ENCODE results near the gene PPP1R18. TPM values are rescaled to one million over a fixed set of nuclear protein-coding genes. Genes with fewer than 3 reads are reported as not detected.
A peak's percentile ranks its signal among the peaks of the same experiment; 100 is the strongest.
"Not testable (repeated sequence)": the region's sequence is repeated elsewhere in the genome, so short reads cannot be mapped to it uniquely, and the experiment has no call there.

Gene PPP1R18, protein sequence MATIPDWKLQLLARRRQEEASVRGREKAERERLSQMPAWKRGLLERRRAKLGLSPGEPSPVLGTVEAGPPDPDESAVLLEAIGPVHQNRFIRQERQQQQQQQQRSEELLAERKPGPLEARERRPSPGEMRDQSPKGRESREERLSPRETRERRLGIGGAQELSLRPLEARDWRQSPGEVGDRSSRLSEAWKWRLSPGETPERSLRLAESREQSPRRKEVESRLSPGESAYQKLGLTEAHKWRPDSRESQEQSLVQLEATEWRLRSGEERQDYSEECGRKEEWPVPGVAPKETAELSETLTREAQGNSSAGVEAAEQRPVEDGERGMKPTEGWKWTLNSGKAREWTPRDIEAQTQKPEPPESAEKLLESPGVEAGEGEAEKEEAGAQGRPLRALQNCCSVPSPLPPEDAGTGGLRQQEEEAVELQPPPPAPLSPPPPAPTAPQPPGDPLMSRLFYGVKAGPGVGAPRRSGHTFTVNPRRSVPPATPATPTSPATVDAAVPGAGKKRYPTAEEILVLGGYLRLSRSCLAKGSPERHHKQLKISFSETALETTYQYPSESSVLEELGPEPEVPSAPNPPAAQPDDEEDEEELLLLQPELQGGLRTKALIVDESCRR
- 41.7 and 64.8 TPM in 2 replicates for total RNA-seq

DNA sequence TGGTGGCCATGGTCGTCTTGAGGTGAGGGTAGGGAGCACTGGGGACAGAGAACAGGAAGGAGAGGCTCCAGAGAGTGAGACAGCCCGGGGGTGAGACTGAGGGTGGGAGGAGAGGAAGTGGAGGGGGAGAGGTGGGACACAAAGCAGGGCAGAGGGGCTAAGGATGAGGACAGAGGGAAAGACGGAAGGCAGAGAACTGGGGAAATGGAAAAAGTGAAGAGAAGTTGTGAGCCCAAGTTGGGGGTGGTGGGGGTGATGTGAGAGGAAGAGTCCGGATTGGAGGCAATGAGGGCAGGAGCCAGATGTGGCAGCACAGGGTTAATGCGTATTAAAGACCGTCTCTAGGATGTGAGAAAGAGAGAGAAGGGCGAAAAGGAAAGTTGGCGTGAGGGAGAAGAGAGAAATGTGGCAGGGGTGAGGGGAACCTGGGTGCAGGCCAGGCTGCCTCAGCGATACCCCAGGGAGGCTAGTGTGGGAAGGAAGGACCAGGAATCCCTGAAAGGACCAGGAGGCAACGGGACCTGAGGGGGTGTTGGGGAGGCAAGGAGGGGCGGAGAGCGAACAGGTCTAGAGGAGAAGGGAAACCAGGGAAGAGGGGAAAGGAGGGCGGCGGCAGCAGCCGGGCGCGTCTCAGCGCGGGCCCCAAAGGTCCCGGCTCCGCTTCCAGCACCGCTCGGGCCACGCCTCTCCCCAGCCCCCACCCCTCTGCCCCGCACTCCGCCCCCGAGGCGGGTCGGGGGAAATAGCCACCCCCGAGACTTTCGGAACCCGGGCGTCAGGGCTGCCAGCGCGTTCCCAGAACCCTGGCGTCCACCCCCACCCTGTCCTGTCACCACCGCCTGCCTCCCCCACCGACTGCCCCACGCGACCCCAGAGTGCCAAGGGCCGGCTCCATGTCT is at the start of gene PPP1R18:
TSS of gene PPP1R18 (minus strand) at position 637 of the 899 bp plus-strand sequence. CDS start at position 10, 627 bp downstream.
- peak; percentile 72 for DNase-seq

DNA sequence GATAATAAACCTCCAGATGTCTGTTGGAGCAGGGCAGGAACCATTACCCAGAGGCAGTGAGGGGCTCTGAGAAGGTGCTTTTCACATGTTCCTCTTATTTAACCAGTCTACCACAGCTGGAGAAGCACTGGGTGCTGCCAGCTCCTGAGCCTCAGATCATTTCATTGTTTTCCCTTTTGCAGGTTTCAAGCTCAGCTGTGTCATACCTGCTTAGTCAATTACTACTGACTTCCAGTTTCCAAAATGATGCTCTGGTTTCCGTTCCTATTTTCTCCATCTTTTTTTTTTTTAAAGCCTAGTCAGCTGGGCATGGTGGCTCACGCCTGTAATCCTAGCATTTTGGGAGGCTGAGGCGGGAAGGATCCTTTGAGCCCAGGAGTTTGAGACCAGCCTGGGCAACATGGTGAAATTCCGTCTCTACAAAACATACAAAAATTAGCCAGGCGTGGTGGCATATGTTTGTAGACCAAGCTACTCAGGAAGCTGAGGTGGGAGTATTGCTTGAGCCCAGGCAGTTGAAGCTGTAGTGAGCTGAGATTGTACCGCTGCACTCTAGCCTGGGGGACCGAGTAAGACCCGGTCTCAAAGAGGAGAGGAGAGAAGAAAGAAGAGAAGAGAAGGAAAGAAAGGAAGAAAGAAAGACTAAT is 49.3 kb upstream of the PPP1R18 start:
- no peak for DNase-seq

DNA sequence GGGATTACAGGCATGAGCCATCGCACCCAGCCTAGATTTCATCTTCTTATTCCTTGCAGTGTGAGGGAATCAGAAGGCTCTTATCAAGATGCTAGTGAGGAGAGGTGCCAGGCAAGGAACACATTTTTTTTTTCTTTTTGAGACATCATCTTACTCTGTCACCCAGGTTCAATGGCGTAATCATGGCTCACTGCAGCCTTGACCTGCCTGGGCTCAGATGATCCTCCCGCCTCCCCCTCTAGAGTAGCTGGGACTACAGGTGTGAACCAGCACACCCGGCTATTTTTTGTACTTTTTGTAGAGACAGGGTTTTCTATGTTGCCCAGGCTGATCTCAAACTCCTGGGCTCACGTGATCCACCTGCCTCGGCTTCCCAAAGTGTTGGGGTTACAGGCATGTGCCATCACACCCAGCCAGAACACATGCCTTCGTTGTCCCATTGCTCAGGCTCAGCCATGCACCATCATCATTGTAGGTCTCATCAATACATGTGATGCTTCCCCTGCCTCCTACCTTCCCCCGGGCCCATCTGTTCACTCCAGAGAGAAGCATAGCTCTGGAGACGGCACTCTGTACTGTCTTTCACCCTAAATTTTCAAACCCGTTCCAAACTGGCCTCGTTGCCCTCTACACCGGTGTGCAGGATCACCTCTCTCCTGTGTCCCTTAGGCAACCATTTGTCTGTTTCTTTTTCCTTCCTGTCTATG is 45.9 kb upstream of the PPP1R18 start:
- DNase-seq, result no peak

DNA sequence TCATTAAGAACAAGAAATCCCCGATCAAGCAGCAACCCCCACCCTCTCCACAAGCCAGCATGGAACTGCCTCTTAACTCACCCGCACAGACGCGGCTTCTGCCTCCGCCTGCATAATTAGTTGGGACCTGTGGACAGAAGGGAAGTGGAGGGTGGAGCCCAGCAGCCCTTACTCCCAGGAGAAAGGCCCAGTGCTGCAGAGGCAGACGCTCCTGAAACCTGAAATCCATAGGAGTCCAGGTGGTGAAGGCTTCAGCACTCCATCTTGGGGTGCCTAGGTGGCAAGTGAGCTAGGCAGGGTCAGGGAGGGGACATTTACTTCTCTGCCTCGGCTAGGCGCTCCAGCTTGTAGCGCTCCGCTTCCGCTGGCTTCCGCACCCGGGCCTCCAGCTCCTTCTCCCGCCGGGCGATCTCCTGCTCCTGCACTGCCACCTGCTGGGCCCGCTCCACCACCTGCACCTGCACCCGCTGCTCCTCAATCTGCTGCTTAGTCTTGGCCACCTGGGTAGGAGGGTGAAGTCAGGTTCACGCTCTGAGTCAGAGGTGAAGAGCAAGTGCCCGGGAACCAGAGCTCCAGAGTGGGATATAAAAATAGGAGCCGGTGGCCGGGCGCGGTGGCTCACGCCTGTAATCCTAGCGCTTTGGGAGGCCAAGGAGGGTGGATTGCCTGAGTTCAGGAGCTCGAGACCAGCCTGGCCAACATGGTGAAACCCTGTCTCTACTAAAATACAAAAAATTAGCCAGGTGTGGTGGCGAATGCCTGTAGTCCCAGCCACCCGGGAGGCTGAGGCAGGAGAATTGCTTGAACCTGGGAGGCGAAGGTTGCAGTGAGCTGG is 44.4 kb upstream of the PPP1R18 start:
- peak; percentile 91 for DNase-seq

DNA sequence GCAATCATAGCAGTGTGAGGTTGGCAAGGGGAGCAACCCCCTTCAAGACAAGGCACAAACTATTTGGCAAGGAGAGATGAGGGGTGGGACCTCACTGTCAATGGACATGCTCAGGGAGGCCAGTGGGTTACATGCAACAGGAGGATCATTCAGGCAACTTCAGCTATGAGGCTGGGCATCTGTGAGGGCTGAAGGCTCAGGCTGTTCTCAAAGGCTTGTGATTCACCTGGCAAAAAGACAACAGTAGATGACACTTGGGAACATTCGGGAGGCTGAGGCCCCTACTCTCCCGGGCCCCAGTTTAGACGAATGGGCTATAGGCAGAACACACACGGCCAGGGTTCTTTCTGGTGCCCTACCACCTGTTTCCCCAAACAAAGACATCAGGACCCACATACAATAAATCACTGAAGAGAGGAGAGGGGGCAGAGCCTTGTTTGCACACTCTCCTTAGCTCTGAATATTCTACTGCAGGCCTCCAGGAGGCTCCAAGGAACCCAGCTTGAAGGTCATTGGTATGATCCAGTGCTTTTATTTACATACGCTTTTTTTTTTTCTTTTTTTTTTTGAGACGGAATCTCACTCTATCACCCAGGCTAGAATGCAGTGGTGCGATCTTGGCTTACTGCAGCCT is 41.6 kb upstream of the PPP1R18 start:
- DNase-seq, result no peak

DNA sequence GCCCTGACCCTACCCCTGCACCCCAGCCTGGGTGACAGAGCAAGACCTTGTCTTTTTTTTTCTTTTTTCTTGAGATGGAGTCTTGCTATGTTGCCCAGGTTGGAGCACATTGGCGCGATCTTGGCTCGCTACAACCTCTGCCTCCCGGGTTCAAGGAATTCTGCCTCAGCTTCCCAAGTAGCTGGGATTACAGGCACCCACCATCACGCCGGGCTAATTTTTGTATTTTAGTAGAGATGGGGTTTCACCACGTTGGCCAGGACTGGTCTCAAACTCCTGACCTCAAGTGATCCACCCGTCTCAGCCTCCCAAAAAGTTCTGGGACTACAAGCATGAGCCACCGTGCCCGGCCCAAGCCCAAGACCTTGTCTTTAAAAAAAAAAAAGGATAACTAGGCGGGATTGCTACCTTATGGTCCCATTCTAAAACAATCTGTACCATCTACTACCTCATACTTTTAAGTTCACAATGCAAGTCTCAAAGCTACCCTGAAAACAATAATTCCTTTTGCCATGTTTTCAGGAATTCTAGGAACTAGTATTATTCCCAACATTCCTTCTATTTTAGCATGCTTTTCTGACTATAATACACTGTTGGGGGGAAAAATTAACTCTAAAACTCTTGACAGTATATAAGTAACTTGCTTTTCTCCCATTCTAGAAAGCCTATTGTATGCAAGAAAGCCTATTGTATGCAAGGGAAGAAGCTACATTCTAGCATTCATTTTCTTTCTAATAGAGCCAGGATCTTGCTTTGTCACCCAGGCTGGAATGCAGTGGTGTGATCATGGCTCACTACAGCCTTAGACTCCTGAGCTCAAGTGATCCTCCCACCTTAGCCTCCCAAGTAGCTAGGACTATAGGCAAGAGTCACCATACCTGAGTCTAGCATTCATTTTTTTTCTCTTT is 40.3 kb upstream of the PPP1R18 start:
- DNase-seq, result no peak

DNA sequence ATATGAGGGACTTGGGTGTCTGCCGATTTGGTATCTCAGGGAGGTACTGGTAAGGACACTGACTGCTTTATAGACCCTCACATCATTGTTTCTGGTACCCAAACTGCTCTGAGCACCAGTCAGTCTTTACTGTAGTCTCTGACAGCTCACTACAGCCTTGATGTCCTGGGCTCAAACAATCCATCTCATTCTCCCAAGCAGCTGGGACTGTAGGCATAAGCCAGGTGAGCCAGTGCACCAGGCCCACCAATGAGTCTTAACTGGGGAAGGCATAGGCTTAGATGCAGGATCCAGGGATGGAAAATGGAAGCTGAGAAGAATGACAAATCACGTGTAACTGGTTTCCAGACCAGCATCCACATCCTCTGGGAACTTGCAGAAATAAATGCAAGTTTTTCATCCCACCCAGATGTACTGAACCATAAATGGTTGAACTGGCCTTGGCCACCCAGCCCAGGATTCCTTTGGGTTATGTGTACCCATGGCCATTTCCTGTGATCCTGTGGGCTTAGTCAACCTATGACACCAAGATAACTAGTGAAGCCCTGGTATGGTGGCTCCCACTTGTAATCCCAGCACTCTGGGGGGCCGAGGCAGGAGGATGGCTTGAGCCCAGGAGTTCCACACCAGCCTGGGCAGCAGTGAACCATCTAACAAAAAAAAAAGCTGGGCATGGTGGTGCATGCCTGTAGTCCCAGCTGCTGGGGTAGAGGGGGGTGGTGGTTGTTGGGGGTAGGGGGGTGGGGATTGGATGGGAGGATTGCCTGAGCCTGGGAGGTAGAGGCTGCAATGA is 39.5 kb upstream of the PPP1R18 start:
- peak; percentile 23 for DNase-seq

DNA sequence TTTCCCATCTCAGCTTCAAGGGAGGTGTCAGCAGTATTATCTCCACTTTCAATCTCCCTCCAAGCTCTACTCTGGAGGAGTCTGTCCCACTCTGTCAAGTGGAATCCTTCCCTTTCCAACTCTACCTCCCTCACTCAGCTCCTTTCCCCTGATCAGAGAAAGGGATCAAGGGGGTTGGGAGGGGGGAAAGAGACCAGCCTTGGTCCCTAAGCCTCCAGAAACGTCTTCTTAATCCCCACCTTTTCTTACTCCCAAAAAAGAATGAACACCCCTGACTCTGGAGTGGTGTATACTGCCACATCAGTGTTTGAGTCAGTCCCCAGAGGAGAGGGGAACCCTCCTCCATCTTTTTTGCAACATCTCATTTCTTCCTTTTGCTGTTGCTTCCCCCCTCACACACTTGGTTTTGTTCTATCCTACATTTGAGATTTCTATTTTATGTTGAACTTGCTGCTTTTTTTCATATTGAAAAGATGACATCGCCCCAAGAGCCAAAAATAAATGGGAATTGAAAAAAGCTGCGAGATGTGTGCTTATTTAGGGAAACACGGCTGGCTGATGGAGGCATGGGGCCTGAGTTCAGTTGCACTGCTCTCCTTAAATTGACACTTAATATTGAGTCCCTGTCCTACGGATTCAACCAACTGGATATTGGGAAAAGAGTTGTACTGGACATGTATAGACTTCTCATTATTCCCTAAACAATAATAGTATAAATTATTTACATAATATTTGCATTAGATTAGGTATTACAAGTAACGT is 38.6 kb upstream of the PPP1R18 start:
- DNase-seq, result no peak

DNA sequence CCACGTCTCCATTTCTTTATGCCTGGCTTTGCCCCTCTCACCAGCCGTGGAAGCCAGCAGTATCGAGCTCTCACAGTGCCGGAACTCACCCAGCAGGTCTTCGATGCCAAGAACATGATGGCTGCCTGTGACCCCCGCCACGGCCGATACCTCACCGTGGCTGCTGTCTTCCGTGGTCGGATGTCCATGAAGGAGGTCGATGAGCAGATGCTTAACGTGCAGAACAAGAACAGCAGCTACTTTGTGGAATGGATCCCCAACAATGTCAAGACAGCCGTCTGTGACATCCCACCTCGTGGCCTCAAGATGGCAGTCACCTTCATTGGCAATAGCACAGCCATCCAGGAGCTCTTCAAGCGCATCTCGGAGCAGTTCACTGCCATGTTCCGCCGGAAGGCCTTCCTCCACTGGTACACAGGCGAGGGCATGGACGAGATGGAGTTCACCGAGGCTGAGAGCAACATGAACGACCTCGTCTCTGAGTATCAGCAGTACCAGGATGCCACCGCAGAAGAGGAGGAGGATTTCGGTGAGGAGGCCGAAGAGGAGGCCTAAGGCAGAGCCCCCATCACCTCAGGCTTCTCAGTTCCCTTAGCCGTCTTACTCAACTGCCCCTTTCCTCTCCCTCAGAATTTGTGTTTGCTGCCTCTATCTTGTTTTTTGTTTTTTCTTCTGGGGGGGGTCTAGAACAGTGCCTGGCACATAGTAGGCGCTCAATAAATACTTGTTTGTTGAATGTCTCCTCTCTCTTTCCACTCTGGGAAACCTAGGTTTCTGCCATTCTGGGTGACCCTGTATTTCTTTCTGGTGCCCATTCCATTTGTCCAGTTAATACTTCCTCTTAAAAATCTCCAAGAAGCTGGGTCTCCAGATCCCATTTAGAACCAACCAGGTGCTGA is 37.6 kb upstream of the PPP1R18 start:
- peak; percentile 33 for DNase-seq

DNA sequence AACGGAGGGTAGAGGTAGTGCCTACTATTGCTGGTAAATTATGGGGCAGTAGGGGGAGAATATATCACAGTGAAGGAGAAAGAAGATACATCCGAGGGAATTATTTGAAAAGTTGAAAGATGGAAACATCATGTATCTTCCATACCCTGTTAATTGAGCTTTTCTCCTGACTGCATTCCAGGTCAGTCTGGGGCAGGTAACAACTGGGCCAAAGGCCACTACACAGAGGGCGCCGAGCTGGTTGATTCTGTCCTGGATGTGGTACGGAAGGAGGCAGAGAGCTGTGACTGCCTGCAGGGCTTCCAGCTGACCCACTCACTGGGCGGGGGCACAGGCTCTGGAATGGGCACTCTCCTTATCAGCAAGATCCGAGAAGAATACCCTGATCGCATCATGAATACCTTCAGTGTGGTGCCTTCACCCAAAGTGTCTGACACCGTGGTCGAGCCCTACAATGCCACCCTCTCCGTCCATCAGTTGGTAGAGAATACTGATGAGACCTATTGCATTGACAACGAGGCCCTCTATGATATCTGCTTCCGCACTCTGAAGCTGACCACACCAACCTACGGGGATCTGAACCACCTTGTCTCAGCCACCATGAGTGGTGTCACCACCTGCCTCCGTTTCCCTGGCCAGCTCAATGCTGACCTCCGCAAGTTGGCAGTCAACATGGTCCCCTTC is 36.9 kb upstream of the PPP1R18 start:
- not testable (repeated sequence) for DNase-seq

DNA sequence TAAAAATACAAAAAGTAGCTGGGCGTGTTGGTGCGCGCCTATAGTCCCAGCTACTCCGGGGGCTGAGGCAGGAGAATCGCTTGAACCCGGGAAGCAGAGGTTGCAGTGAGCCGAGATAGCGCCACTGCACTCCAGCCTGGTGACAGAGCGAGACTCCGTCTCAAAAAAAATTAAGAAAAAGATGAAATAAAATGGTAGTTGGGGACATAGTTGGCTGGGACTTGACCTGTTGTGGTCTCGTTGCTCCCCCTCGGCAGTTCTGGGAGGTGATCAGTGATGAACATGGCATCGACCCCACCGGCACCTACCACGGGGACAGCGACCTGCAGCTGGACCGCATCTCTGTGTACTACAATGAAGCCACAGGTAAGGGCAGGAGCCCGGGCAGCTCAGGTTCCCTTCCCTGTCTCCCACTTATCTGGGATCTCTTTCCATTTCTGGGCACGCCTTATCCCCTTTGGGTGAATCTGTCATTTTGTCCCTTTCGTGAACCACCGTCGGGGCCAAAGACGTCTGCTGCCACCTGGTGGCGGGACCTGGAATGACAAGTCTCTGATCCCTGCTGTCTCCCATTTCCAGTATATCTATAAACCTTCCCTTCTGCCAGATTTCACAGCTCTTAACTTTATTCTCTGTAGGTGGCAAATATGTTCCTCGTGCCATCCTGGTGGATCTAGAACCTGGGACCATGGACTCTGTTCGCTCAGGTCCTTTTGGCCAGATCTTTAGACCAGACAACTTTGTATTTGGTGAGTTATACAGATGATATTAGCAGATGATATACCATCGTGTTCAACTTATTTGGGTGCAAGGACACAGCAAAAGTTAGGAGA is 36.1 kb upstream of the PPP1R18 start:
- peak; percentile 88 for DNase-seq

DNA sequence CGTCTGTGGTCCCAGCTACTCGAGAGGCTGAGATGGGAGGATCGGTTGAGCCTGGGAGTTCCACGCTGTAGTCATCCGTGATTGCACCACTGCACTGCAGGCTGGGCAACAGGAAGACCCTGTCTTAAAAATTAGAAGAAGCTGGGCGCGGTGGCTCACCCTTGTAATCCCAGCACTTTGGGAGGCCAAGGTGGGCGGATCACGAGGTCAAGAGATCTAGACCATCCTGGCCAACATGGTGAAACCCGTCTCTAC is 35.5 kb upstream of the PPP1R18 start:
- peak; percentile 16 for DNase-seq

DNA sequence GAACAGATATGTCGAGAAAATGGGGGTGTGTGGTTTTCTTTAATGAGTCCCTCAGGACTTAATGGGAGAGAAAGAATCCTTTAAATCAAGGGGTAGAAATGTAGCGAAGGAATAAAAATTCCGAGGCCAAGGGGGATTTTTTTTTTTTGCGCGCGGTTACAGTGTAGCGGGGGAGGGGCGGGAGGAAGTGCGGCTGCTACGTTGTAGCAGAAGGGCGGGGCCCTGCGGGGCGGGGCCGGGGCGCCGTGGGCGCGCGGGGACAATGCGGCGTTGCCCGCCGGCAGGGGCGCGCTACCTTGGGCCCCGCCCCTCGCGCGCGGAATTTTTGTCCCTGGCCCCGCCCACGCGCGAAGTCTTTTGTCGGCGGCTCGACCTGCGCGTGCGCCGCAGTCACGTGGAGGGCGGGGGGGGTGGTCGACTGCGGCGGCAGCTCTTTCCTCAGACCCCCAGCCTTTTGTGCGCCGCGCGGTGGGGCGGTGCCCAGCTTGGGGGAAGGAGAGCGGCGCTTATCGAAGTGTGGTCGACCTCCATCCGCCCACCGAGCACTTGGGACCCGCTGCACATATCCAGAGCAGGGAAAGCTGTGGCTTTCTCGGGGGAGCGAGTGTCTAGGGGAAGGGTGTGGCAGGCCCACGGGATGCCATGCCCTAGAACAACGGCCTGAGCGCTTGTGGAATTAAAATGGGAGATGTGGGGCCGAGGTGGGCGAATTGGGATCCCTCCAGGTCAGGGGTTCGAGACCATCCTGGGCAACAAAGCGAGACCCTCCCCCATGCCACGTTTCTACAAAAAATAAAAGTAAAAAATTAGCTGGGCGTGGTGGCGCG is 35.0 kb upstream of the PPP1R18 start:
- peak; percentile 94 for DNase-seq

DNA sequence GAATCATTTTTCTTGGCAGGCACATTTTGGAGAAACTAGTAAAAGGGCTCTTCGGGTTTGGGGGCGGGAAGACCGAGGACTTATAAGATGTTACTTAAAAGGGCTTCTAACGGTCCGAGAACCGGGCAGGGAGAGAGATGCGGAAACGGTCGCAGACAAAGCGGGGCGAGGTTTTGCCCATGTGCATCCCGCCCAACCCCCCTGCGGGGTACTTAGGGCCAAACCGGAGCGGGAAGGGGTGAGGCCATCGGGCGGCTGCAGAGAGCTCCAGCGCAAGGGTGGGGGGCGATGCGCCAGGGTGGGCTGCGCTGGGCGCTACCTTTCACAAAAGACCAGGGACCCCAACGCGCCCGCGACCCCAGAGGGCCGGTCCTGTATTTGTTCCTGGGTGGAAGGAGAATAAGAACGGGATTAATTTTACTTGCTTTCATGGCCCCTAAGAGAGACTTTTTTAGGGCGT is 34.3 kb upstream of the PPP1R18 start:
- peak; percentile 71 for DNase-seq

All from dermis blood vessel endothelial cell (primary cell).